IMR-90 (cell line): ENCODE data around the gene XCL1. TPM values are rescaled to one million over a fixed set of nuclear protein-coding genes. Genes with fewer than 3 reads are reported as not detected.

ENCODE experiments used
- ATAC-seq: fragments of 200-7000 bp; cut with Tn5 transposase; 2 replicates; pipeline ENCODE4 v1.9.1; 2020; ENCODE audit warnings: low read depth, mild to moderate bottlenecking, moderate library complexity
- BruUV-seq: library from RNA; stranded (reverse); fragments of 400-500 nt; replicated peaks from 2 replicates; lab custom pipeline; 2021; lab: Mats Ljungman, UMichigan
- CTCF ChIA-PET: fragments of 300-600 bp; formaldehyde crosslinking; extraction: SDS; loops from one replicate; lab custom pipeline; 2021; ENCODE audit warnings: antibody characterized with exemption; lab: Yijun Ruan, JAX
- POLR2A ChIA-PET: fragments of 300-600 bp; sonication (Branson Sonifier 250); formaldehyde crosslinking; loops from one replicate; lab custom pipeline; 2022; ENCODE audit warnings: antibody characterized with exemption; ENCODE audit not compliant: unreplicated experiment; lab: Charles Lee
- DNase-seq: peaks from one replicate; pipeline ENCODE4 v3.0.0; 2013
- H2AFZ ChIP-seq: replicated peaks from 2 replicates; pipeline ENCODE3; 2013; ENCODE audit warnings: low read length, mild to moderate bottlenecking; ENCODE audit not compliant: poor library complexity
- H2AK5ac ChIP-seq: 2 replicates; pipeline ENCODE4 v1.6.1; 2013; ENCODE audit warnings: low read depth, low read length, inconsistent platforms
- H2AK9ac ChIP-seq: replicated peaks from 2 replicates; pipeline ENCODE3; 2013; ENCODE audit warnings: mild to moderate bottlenecking, low read depth, low read length, moderate library complexity; ENCODE audit not compliant: poor library complexity
- H2BK120ac ChIP-seq: 2 replicates; pipeline ENCODE4 v1.6.1; 2013; ENCODE audit warnings: low read depth, low read length, inconsistent platforms
- H2BK15ac ChIP-seq: 3 replicates; pipeline ENCODE4 v1.6.1; 2013; ENCODE audit warnings: low read depth, low read length, inconsistent platforms
- H2BK20ac ChIP-seq: 2 replicates; pipeline ENCODE4 v1.6.1; 2013; ENCODE audit warnings: low read depth, mild to moderate bottlenecking, inconsistent platforms, low read length, moderate library complexity
- H2BK5ac ChIP-seq: 2 replicates; pipeline ENCODE4 v1.6.1; 2013; ENCODE audit warnings: mild to moderate bottlenecking, low read depth, low read length, inconsistent platforms; ENCODE audit not compliant: poor library complexity, severe bottlenecking
- H3K14ac ChIP-seq: replicated peaks from 2 replicates; pipeline ENCODE4 v1.6.1; 2013; ENCODE audit warnings: low read depth, low read length, inconsistent platforms
- H3K18ac ChIP-seq: 2 replicates; pipeline ENCODE4 v1.6.1; 2013; ENCODE audit warnings: low read depth, low read length, control low read depth
- H3K23ac ChIP-seq: 2 replicates; pipeline ENCODE4 v1.6.1; 2013; ENCODE audit warnings: low read depth, low read length, inconsistent platforms
- H3K27ac ChIP-seq: 2 replicates; pipeline ENCODE4 v1.5.1; 2013; ENCODE audit warnings: mild to moderate bottlenecking, control low read depth, low read length; ENCODE audit not compliant: insufficient read depth
- H3K27me3 ChIP-seq: 2 replicates; pipeline ENCODE4 v1.6.1; 2013; ENCODE audit warnings: low read length; ENCODE audit not compliant: control insufficient read depth, insufficient read depth
- H3K36me3 ChIP-seq: 2 replicates; pipeline ENCODE4 v1.6.1; 2013; ENCODE audit warnings: low read length, mixed read lengths; ENCODE audit not compliant: control insufficient read depth, insufficient read depth
- H3K4ac ChIP-seq: 2 replicates; pipeline ENCODE4 v1.6.1; 2013; ENCODE audit warnings: low read depth, low read length, inconsistent platforms
- H3K4me1 ChIP-seq: 2 replicates; pipeline ENCODE4 v1.6.1; 2013; ENCODE audit warnings: low read length, mixed read lengths; ENCODE audit not compliant: control insufficient read depth, insufficient read depth
- H3K4me2 ChIP-seq: 2 replicates; pipeline ENCODE4 v1.6.1; 2013; ENCODE audit warnings: low read depth, mild to moderate bottlenecking, control low read depth, low read length, moderate library complexity
- H3K4me3 ChIP-seq: 2 replicates; pipeline ENCODE4 v1.5.1; 2013; ENCODE audit warnings: low read depth, mild to moderate bottlenecking, control low read depth, low read length, moderate library complexity; ENCODE audit not compliant: insufficient read depth
- H3K56ac ChIP-seq: 2 replicates; pipeline ENCODE4 v1.6.1; 2013; ENCODE audit warnings: low read length, inconsistent platforms; ENCODE audit not compliant: insufficient read depth; ENCODE audit errors: extremely low read depth
- H3K79me1 ChIP-seq, 2 experiments: 2 replicates each; pipeline ENCODE4 v1.6.1; 2013; ENCODE audit warnings: low read length in 2 of 2, inconsistent platforms in 1 of 2, low read depth in 1 of 2
- H3K9ac ChIP-seq: 2 replicates; pipeline ENCODE4 v1.6.1; 2013; ENCODE audit warnings: low read depth, low read length, control low read depth
- H3K9me1 ChIP-seq: 2 replicates; pipeline ENCODE4 v1.6.1; 2013; ENCODE audit warnings: low read length, inconsistent platforms; ENCODE audit not compliant: insufficient read depth
- H3K9me3 ChIP-seq: 2 replicates; pipeline ENCODE4 v1.6.1; 2013; ENCODE audit warnings: low read length; ENCODE audit not compliant: control insufficient read depth, insufficient read depth
- H4K20me1 ChIP-seq: 2 replicates; pipeline ENCODE4 v1.6.1; 2013; ENCODE audit warnings: low read length, inconsistent platforms; ENCODE audit not compliant: insufficient read depth
- H4K5ac ChIP-seq: 2 replicates; pipeline ENCODE4 v1.6.1; 2013; ENCODE audit warnings: mild to moderate bottlenecking, low read depth, low read length, control low read depth
- H4K8ac ChIP-seq, 2 experiments: 2 replicates each; pipeline ENCODE4 v1.6.1; 2013; ENCODE audit warnings: low read depth in 2 of 2, low read length in 2 of 2, control low read depth in 1 of 2, inconsistent platforms in 1 of 2
- H4K91ac ChIP-seq: 2 replicates; pipeline ENCODE4 v1.6.1; 2013; ENCODE audit warnings: low read depth, low read length, inconsistent platforms; ENCODE audit not compliant: insufficient read depth
- CEBPB ChIP-seq: IDR thresholded peaks from 2 replicates; pipeline ENCODE4 v1.6.1; 2012; ENCODE audit warnings: low read depth, low read length, improper control_type of control experiment
- ELK1 ChIP-seq: fragments of 150-350 bp; IDR thresholded peaks from 2 replicates; pipeline ENCODE4 v1.6.1; 2016; ENCODE audit warnings: low read depth, mild to moderate bottlenecking, low read length, moderate library complexity, borderline replicate concordance
- FOS ChIP-seq: fragments of 150-350 bp; IDR thresholded peaks from 2 replicates; pipeline ENCODE4 v1.6.1; 2016; ENCODE audit warnings: low read depth, low read length
- MAFK ChIP-seq: IDR thresholded peaks from 2 replicates; pipeline ENCODE4 v1.6.1; 2012; ENCODE audit warnings: low read depth, low read length, improper control_type of control experiment
- MAZ ChIP-seq: IDR thresholded peaks from 2 replicates; pipeline ENCODE4 v1.6.1; 2012; ENCODE audit warnings: low read depth, mild to moderate bottlenecking, low read length, improper control_type of control experiment, moderate library complexity, borderline replicate concordance
- MXI1 ChIP-seq: IDR thresholded peaks from 2 replicates; pipeline ENCODE4 v1.6.1; 2012; ENCODE audit warnings: low read depth, mild to moderate bottlenecking, low read length, moderate library complexity, borderline replicate concordance
- NFE2L2 ChIP-seq: fragments of 150-350 bp; IDR thresholded peaks from 2 replicates; pipeline ENCODE4 v1.6.1; 2016; ENCODE audit warnings: low read depth, mild to moderate bottlenecking, low read length
- POLR2A ChIP-seq: IDR thresholded peaks from 2 replicates; pipeline ENCODE4 v1.6.1; 2012; ENCODE audit warnings: mild to moderate bottlenecking, low read depth, low read length
- RAD21 ChIP-seq: IDR thresholded peaks from 2 replicates; pipeline ENCODE4 v1.6.1; 2012; ENCODE audit warnings: low read length, improper control_type of control experiment
- RCOR1 ChIP-seq: IDR thresholded peaks from 2 replicates; pipeline ENCODE4 v1.6.1; 2012; ENCODE audit warnings: mild to moderate bottlenecking, low read length, improper control_type of control experiment; ENCODE audit not compliant: insufficient replicate concordance
- RFX5 ChIP-seq: IDR thresholded peaks from 2 replicates; pipeline ENCODE4 v1.8.0; 2012; ENCODE audit warnings: low read depth, mild to moderate bottlenecking, low read length, moderate library complexity
- WGBS, 2 experiments: methylation state at CpG; one replicate each; pipeline versions ENCODE4 v1.1.5 to v1.1.7; 2013; ENCODE audit warnings: missing lambda C conversion rate in 2 of 2; ENCODE audit not compliant: insufficient read length in 1 of 2; ENCODE audit errors: extremely low coverage in 2 of 2; 5-methylcytosine and 5-hydroxymethylcytosine counted together
- dilution Hi-C: fragments of 300-500 bp; cut with HindIII; formaldehyde crosslinking; loops from one replicate; pipeline ENCODE4 v1.14.3; 2018; ENCODE audit warnings: low sequenced_read_pairs; ENCODE audit not compliant: unreplicated experiment
- in situ Hi-C: fragments of 300-500 bp; cut with MboI; formaldehyde crosslinking; loops from 3 replicates; pipeline ENCODE4 v1.14.3; 2019; ENCODE audit warnings: low sequenced_read_pairs, inconsistent platforms, mixed read lengths
- intact Hi-C: fragments of 100-400 bp; cut with micrococcal nuclease; formaldehyde crosslinking; loops from 2 replicates; pipeline ENCODE4 v1.10.0; 2022
- polyA plus RNA-seq, 3 experiments: library from polyadenylated mRNA; depleted of rRNA; stranded (reverse); fragments of >200 nt; gene quantifications; 2 replicates each; pipeline ENCODE4 v1.2.3, GENCODE V29; 2012; ENCODE audit warnings: low replicate concordance in 1 of 3
- total RNA-seq: library from RNA; depleted of rRNA; stranded (reverse); fragments of >200 nt; gene quantifications from 2 replicates; pipeline ENCODE4 v1.2.3, GENCODE V29; 2012

XCL1 gene
- total and polyA plus RNA-seq, 2 of the 4 experiments (the other 2 are of a cell fraction): not detected

GRCh38 chr1:168615965-168616364, 39.6 kb downstream of the XCL1 start:
- Histone ChIP-seq H2AK9ac (no peak overlapping the region), H3K18ac (no peak overlapping the region), H4K8ac (no peak overlapping the region), H3K9ac (no peak overlapping the region), H4K5ac (no peak overlapping the region), H2BK15ac (no peak overlapping the region), H3K4me3 (no peak overlapping the region), H3K14ac (no peak overlapping the region), H3K4ac (no peak overlapping the region), H2AK5ac (no peak overlapping the region), H2BK20ac (no peak overlapping the region), H3K4me2 (no peak overlapping the region), H3K27ac (no peak overlapping the region), H4K91ac (no peak overlapping the region), H3K23ac (no peak overlapping the region), H3K27me3 (no peaks in the 10 kb centered on the region; the same call in 1 of the 2 replicates), H3K4me1 (no peaks in the 10 kb centered on the region), H4K20me1 (no peaks in the 10 kb centered on the region), H3K36me3 (no peaks in the 10 kb centered on the region), H3K79me1 (no peaks in the 10 kb centered on the region), H2BK5ac (no peak overlapping the region), H3K9me3 (no peaks in the 10 kb centered on the region), H3K56ac (no peak overlapping the region), H2AFZ (no peak overlapping the region), H3K9me1 (no peaks in the 10 kb centered on the region), H2BK120ac (no peak overlapping the region)
- DNase-seq (no peak), ATAC-seq (no peak)
- dilution Hi-C loops (no loop called here), in situ Hi-C loops (no loop called here), intact Hi-C loops (no loop called here)
- ChIA-PET CTCF (no interaction called here), POLR2A (no interaction called here)
- 40% methylated on average over 1 of the region's 2 CpGs; no CpG with 5 or more reads in 1 of the 2 experiments for WGBS, 2 experiments
- BruUV-seq: no TSS peak
- TF ChIP-seq POLR2A (no peak), FOS (no peak), ELK1 (no peak), NFE2L2 (no peak), RAD21 (no peak), RFX5 (no peak), MAZ (no peak), MXI1 (no peak), MAFK (no peak), CEBPB (no peak), RCOR1 (no peak)
